HepG2 (cell line): ENCODE data around the gene CD19. TPM values are rescaled to one million over a fixed set of nuclear protein-coding genes. Genes with fewer than 3 reads are reported as not detected.

Experiments
- AGO1 ChIP-seq: fragments of 200-400 bp; formaldehyde crosslinking; IDR thresholded peaks from 2 replicates; pipeline ENCODE4 v1.6.1; 2017; ENCODE audit warnings: mild to moderate bottlenecking, low read depth, low read length, moderate library complexity; ENCODE audit not compliant: poor library complexity, severe bottlenecking
- FOSL1 ChIP-seq: sonication (generic); formaldehyde crosslinking; IDR thresholded peaks from 2 replicates; pipeline ENCODE4 v1.9.0; 2021; ENCODE audit warnings: missing genetic modification reagents, borderline replicate concordance
- ZFAT ChIP-seq: sonication (generic); formaldehyde crosslinking; conservative IDR thresholded peaks from 2 replicates; pipeline ENCODE4 v1.8.1; 2023; ENCODE audit warnings: missing genetic modification reagents, inconsistent platforms
- ZKSCAN8 ChIP-seq: IDR thresholded peaks from 2 replicates; pipeline ENCODE4 v1.6.1; 2016; ENCODE audit warnings: borderline replicate concordance, missing genetic modification reagents, missing compliant biosample characterization
- polyA plus RNA-seq, 8 experiments: library from polyadenylated mRNA; depleted of rRNA in 3 of 8; stranded (reverse) in 7 of 8; unstranded in 1 of 8; fragments of >200 nt; fragmentation: Illumina TruSeq in 4 of 8; extraction: Trizol in 4 of 8; gene quantifications; 2 replicates each; pipeline versions ENCODE4 v1.2.1 to v1.2.3, GENCODE V29; 2011 to 2016; ENCODE audit warnings: low read depth in 4 of 8, missing spikeins in 1 of 8, mixed read lengths in 1 of 8; ENCODE audit not compliant: insufficient read depth in 1 of 8
- total RNA-seq, 5 experiments: library from RNA; depleted of rRNA; stranded (reverse); fragments of >200 nt; fragmentation: Illumina TruSeq; extraction: Trizol; gene quantifications; 2 replicates each; pipeline ENCODE4 v1.2.3, GENCODE V29; 2016; ENCODE audit warnings: low read depth in 1 of 5
- TF ChIP-seq, protein P1 (sequence below): sonication (generic); formaldehyde crosslinking; IDR thresholded peaks from 2 replicates; pipeline ENCODE4 v1.8.0; 2022; ENCODE audit warnings: mild to moderate bottlenecking, missing genetic modification reagents; ENCODE audit not compliant: insufficient replicate concordance
- TF ChIP-seq, protein P2 (sequence below): sonication (generic); formaldehyde crosslinking; IDR thresholded peaks from 2 replicates; pipeline ENCODE4 v1.5.0; 2020; ENCODE audit warnings: mild to moderate bottlenecking, missing genetic modification reagents, moderate library complexity
- TF ChIP-seq, protein P3 (sequence below): sonication (generic); formaldehyde crosslinking; IDR thresholded peaks from 2 replicates; pipeline ENCODE4 v1.4.0; 2020; ENCODE audit warnings: missing genetic modification reagents, borderline replicate concordance
- TF ChIP-seq, protein P4 (sequence below): IDR thresholded peaks from 2 replicates; pipeline ENCODE4 v1.6.1; 2018; ENCODE audit warnings: missing genetic modification reagents, mild to moderate bottlenecking, missing compliant biosample characterization

Gene CD19
- total and polyA plus RNA-seq, 2 of the 13 experiments (the other 11 are each of a cell fraction or from before 2014, with no cell fraction given): 0.55 to 1.1 TPM

DNA sequence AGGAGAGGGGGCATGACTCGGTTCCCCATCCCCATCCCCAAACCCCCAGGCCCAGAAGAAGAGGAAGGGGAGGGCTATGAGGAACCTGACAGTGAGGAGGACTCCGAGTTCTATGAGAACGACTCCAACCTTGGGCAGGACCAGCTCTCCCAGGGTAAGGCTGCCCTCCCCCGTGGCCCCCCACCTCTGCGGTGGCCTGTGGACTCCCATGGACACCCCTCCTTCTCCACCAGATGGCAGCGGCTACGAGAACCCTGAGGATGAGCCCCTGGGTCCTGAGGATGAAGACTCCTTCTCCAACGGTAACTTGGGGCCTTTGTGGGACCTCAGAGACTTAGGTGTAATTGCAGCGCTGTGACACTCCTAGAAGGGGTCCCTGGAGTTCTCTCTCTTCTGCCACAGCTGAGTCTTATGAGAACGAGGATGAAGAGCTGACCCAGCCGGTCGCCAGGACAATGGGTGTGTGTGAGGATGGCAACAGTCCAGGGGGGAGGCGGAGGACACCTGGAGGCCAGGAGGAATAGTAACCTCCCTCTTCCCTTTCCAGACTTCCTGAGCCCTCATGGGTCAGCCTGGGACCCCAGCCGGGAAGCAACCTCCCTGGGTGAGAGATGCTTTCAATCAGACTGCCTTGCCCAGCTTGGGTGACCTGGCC, 5.6 kb downstream of the CD19 start (continued):
- TF ChIP-seq, protein P1, sequence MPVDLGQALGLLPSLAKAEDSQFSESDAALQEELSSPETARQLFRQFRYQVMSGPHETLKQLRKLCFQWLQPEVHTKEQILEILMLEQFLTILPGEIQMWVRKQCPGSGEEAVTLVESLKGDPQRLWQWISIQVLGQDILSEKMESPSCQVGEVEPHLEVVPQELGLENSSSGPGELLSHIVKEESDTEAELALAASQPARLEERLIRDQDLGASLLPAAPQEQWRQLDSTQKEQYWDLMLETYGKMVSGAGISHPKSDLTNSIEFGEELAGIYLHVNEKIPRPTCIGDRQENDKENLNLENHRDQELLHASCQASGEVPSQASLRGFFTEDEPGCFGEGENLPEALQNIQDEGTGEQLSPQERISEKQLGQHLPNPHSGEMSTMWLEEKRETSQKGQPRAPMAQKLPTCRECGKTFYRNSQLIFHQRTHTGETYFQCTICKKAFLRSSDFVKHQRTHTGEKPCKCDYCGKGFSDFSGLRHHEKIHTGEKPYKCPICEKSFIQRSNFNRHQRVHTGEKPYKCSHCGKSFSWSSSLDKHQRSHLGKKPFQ (CRISPR knock-in tag): no peak
- TF ChIP-seq FOSL1 (CRISPR knock-in tag) (no peak), ZKSCAN8 (CRISPR knock-in tag) (no peak), ZFAT (CRISPR knock-in tag) (no peak), AGO1 (no peak)
- TF ChIP-seq, protein P2, sequence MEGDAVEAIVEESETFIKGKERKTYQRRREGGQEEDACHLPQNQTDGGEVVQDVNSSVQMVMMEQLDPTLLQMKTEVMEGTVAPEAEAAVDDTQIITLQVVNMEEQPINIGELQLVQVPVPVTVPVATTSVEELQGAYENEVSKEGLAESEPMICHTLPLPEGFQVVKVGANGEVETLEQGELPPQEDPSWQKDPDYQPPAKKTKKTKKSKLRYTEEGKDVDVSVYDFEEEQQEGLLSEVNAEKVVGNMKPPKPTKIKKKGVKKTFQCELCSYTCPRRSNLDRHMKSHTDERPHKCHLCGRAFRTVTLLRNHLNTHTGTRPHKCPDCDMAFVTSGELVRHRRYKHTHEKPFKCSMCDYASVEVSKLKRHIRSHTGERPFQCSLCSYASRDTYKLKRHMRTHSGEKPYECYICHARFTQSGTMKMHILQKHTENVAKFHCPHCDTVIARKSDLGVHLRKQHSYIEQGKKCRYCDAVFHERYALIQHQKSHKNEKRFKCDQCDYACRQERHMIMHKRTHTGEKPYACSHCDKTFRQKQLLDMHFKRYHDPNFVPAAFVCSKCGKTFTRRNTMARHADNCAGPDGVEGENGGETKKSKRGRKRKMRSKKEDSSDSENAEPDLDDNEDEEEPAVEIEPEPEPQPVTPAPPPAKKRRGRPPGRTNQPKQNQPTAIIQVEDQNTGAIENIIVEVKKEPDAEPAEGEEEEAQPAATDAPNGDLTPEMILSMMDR (CRISPR knock-in tag): peak; percentile 46
- TF ChIP-seq, protein P3, sequence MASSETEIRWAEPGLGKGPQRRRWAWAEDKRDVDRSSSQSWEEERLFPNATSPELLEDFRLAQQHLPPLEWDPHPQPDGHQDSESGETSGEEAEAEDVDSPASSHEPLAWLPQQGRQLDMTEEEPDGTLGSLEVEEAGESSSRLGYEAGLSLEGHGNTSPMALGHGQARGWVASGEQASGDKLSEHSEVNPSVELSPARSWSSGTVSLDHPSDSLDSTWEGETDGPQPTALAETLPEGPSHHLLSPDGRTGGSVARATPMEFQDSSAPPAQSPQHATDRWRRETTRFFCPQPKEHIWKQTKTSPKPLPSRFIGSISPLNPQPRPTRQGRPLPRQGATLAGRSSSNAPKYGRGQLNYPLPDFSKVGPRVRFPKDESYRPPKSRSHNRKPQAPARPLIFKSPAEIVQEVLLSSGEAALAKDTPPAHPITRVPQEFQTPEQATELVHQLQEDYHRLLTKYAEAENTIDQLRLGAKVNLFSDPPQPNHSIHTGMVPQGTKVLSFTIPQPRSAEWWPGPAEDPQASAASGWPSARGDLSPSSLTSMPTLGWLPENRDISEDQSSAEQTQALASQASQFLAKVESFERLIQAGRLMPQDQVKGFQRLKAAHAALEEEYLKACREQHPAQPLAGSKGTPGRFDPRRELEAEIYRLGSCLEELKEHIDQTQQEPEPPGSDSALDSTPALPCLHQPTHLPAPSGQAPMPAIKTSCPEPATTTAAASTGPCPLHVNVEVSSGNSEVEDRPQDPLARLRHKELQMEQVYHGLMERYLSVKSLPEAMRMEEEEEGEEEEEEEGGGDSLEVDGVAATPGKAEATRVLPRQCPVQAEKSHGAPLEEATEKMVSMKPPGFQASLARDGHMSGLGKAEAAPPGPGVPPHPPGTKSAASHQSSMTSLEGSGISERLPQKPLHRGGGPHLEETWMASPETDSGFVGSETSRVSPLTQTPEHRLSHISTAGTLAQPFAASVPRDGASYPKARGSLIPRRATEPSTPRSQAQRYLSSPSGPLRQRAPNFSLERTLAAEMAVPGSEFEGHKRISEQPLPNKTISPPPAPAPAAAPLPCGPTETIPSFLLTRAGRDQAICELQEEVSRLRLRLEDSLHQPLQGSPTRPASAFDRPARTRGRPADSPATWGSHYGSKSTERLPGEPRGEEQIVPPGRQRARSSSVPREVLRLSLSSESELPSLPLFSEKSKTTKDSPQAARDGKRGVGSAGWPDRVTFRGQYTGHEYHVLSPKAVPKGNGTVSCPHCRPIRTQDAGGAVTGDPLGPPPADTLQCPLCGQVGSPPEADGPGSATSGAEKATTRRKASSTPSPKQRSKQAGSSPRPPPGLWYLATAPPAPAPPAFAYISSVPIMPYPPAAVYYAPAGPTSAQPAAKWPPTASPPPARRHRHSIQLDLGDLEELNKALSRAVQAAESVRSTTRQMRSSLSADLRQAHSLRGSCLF (CRISPR knock-in tag): no peak
- TF ChIP-seq, protein P4, sequence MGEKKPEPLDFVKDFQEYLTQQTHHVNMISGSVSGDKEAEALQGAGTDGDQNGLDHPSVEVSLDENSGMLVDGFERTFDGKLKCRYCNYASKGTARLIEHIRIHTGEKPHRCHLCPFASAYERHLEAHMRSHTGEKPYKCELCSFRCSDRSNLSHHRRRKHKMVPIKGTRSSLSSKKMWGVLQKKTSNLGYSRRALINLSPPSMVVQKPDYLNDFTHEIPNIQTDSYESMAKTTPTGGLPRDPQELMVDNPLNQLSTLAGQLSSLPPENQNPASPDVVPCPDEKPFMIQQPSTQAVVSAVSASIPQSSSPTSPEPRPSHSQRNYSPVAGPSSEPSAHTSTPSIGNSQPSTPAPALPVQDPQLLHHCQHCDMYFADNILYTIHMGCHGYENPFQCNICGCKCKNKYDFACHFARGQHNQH (CRISPR knock-in tag): no peak
